Endothelial cell of umbilical vein (primary cell): ENCODE data around the gene EYS. TPM values are rescaled to one million over a fixed set of nuclear protein-coding genes. Genes with fewer than 3 reads are reported as not detected.

Experiments used
- BruUV-seq: library from RNA; stranded (reverse); fragments of 400-500 nt; replicated peaks from 2 replicates; lab custom pipeline; 2021; lab: Mats Ljungman, UMichigan
- CTCF ChIA-PET: fragments of 300-600, 350-600 bp; sonication (Branson Sonifier 250); formaldehyde crosslinking; loops from one replicate; lab custom pipeline; 2021; ENCODE audit warnings: antibody characterized with exemption, inconsistent platforms; lab: Charles Lee
- POLR2A ChIA-PET: fragments of 300-600, 350-600 bp; sonication (Branson Sonifier 250); formaldehyde crosslinking; loops from one replicate; lab custom pipeline; 2021; ENCODE audit warnings: antibody characterized with exemption, inconsistent platforms; lab: Charles Lee
- DNase-seq: peaks from one replicate; pipeline ENCODE4 v3.0.0-alpha.2; 2011; ENCODE audit warnings: low read depth, low spot score
- FAIRE-seq: peaks from 2 replicates; lab custom pipeline; 2011; peaks lifted over from hg19 to GRCh38; lab: Jason Lieb, UNC
- H2AFZ ChIP-seq: 2 replicates; pipeline ENCODE4 v1.6.0; 2012; ENCODE audit warnings: low read depth, low read length, control low read depth, inconsistent platforms
- H3K27ac ChIP-seq: 2 replicates; pipeline ENCODE4 v1.5.1; 2011; ENCODE audit warnings: low read depth, mild to moderate bottlenecking, control low read depth, low read length, moderate library complexity; ENCODE audit not compliant: insufficient read depth
- H3K27me3 ChIP-seq, 2 experiments: 2 replicates each; pipeline versions ENCODE4 v1.6.0 to v1.6.1; 2011; ENCODE audit warnings: low read length in 2 of 2, mixed read lengths in 1 of 2; ENCODE audit not compliant: control insufficient read depth in 2 of 2, insufficient read depth in 2 of 2
- H3K36me3 ChIP-seq, 2 experiments: 2 replicates in 1 of 2; 3 replicates in 1 of 2; pipeline ENCODE4 v1.5.1; 2011; ENCODE audit warnings: low read length in 2 of 2, mild to moderate bottlenecking in 1 of 2, moderate library complexity in 1 of 2; ENCODE audit not compliant: control insufficient read depth in 2 of 2, insufficient read depth in 2 of 2; ENCODE audit errors: extremely low read depth in 1 of 2
- H3K4me1 ChIP-seq: 3 replicates; pipeline ENCODE4 v1.5.1; 2011; ENCODE audit warnings: mild to moderate bottlenecking, low read length; ENCODE audit not compliant: control insufficient read depth, insufficient read depth; ENCODE audit errors: extremely low read depth
- H3K4me2 ChIP-seq: 2 replicates; pipeline ENCODE4 v1.6.1; 2011; ENCODE audit warnings: low read length, control low read depth, mixed read lengths; ENCODE audit not compliant: insufficient read depth
- H3K4me3 ChIP-seq, 3 experiments: fragments of 200-600 bp in 1 of 3; sonication (generic), shearing (Covaris generic) in 1 of 3; replicated peaks in 1 of 3; 2 replicates each; pipeline ENCODE4 v1.5.1; 2011 to 2016; ENCODE audit warnings: control low read depth in 3 of 3, low read length in 3 of 3, mild to moderate bottlenecking in 2 of 3, inconsistent platforms in 1 of 3, low read depth in 1 of 3, moderate library complexity in 1 of 3; ENCODE audit not compliant: insufficient read depth in 1 of 3
- H3K79me2 ChIP-seq: 2 replicates; pipeline ENCODE4 v1.6.0; 2012; ENCODE audit warnings: low read length, inconsistent platforms; ENCODE audit not compliant: control insufficient read depth, insufficient read depth
- H3K9ac ChIP-seq: replicated peaks from 2 replicates; pipeline ENCODE3; 2011; ENCODE audit warnings: low read length, control low read depth; ENCODE audit not compliant: insufficient read depth; ENCODE audit errors: extremely low read depth
- H3K9me1 ChIP-seq: replicated peaks from 3 replicates; pipeline ENCODE4 v1.6.0; 2011; ENCODE audit warnings: mild to moderate bottlenecking, low read length; ENCODE audit not compliant: control insufficient read depth, insufficient read depth; ENCODE audit errors: extremely low read depth
- H3K9me3 ChIP-seq: replicated peaks from 2 replicates; pipeline ENCODE4 v1.5.1; 2012; ENCODE audit warnings: low read length, inconsistent platforms; ENCODE audit not compliant: control insufficient read depth, insufficient read depth
- H4K20me1 ChIP-seq: replicated peaks from 2 replicates; pipeline ENCODE3; 2011; ENCODE audit warnings: mild to moderate bottlenecking, low read length; ENCODE audit not compliant: control insufficient read depth, insufficient read depth; ENCODE audit errors: extremely low read depth
- CTCF ChIP-seq, 2 donors: IDR thresholded peaks; 1 replicate in 1 of 2; 2 replicates in 1 of 2; pipeline ENCODE4 v1.5.1; 2011; ENCODE audit warnings: low read length in 2 of 2, mild to moderate bottlenecking in 2 of 2, moderate library complexity in 2 of 2, control low read depth in 1 of 2, inconsistent platforms in 1 of 2, low read depth in 1 of 2; ENCODE audit not compliant: insufficient read depth in 1 of 2; ENCODE audit errors: extremely low read depth in 1 of 2
- EZH2 ChIP-seq: IDR thresholded peaks from 2 replicates; pipeline ENCODE4 v1.6.1; 2012; ENCODE audit warnings: borderline replicate concordance, low read depth, mild to moderate bottlenecking, moderate library complexity, low read length, inconsistent platforms; ENCODE audit not compliant: severe bottlenecking
- FOS ChIP-seq: IDR thresholded peaks from 2 replicates; pipeline ENCODE4 v1.6.1; 2011; ENCODE audit warnings: mild to moderate bottlenecking, low read length, moderate library complexity, borderline replicate concordance; ENCODE audit not compliant: insufficient read depth
- GATA2 ChIP-seq: IDR thresholded peaks from 2 replicates; pipeline ENCODE4 v1.7.0; 2011; ENCODE audit warnings: low read depth, mild to moderate bottlenecking, moderate library complexity, mixed read lengths, low read length; ENCODE audit not compliant: insufficient read length, insufficient read depth
- JUN ChIP-seq: IDR thresholded peaks from 2 replicates; pipeline ENCODE4 v1.6.1; 2011; ENCODE audit warnings: borderline replicate concordance, low read depth; ENCODE audit not compliant: insufficient read length, insufficient read depth
- MAX ChIP-seq: IDR thresholded peaks from 2 replicates; pipeline ENCODE4 v1.6.1; 2011; ENCODE audit not compliant: insufficient read depth, insufficient read length
- MYC ChIP-seq: IDR thresholded peaks from one replicate; pipeline ENCODE4 v1.6.1; 2011; ENCODE audit warnings: mild to moderate bottlenecking, low read depth, low read length
- POLR2A ChIP-seq: IDR thresholded peaks from 2 replicates; pipeline ENCODE4 v1.6.1; 2012; ENCODE audit warnings: low read depth, mild to moderate bottlenecking, control low read depth, low read length
- POLR2AphosphoS5 ChIP-seq: IDR thresholded peaks from 2 replicates; pipeline ENCODE4 v1.6.1; 2012; ENCODE audit warnings: low read depth, mild to moderate bottlenecking, control low read depth, low read length, moderate library complexity; ENCODE audit not compliant: insufficient read depth
- dilution Hi-C: fragments of 300-500 bp; cut with MboI; formaldehyde crosslinking; loops from one replicate; pipeline ENCODE4 v1.15.0; 2019; ENCODE audit warnings: low sequenced_read_pairs; ENCODE audit not compliant: extremely low pct_ligation_motif_present
- intact Hi-C: fragments of 100-400 bp; cut with micrococcal nuclease; formaldehyde crosslinking; loops from one replicate; pipeline ENCODE4 v1.10.0; 2022
- polyA plus RNA-seq, 4 experiments: library from polyadenylated mRNA; depleted of rRNA in 3 of 4; stranded (reverse) in 3 of 4; unstranded in 1 of 4; fragments of >200 nt; gene quantifications; 2 replicates each; pipeline versions ENCODE4 v1.2.1 to v1.2.3, GENCODE V29; 2011 to 2012; ENCODE audit warnings: missing spikeins in 1 of 4
- total RNA-seq: library from RNA; stranded (reverse); gene quantifications from 2 replicates; pipeline ENCODE4 v1.2.3, GENCODE V29; 2021

EYS gene
- total and polyA plus RNA-seq, 2 donors (not counting 3 experiments of a cell fraction or from before 2014, with no cell fraction given) = 0.01 to 0.27 TPM

- Histone ChIP-seq H3K9ac (no peak overlapping the region), H3K4me3 (no peak overlapping the region), H3K4me2 (no peak overlapping the region), H3K27me3 (no peaks in the 10 kb centered on the region), H3K9me1 (no peaks in the 10 kb centered on the region), H3K79me2 (no peaks in the 10 kb centered on the region), H2AFZ (no peak overlapping the region), H3K4me1 (no peaks in the 10 kb centered on the region), H4K20me1 (no peaks in the 10 kb centered on the region), H3K36me3 (no peaks in the 10 kb centered on the region), H3K27ac (no peak overlapping the region), H3K9me3 (no peaks in the 10 kb centered on the region)
- DNase-seq (no peak), FAIRE-seq (no peak)
- intact Hi-C loops (no loop called here), dilution Hi-C loops (no loop called here)
- no peak for TF ChIP-seq JUN
- TF ChIP-seq CTCF (IDR thresholded peaks at IDR 0.05; ENCODE audit: extremely low read depth in 1 of 2, insufficient read depth in 1 of 2, low read depth in 1 of 2, low read length in 2 of 2) = no peak
- no peak for TF ChIP-seq GATA2
- TF ChIP-seq FOS = no peak
- no peak for TF ChIP-seq POLR2AphosphoS5
- no peak for TF ChIP-seq MAX
- TF ChIP-seq POLR2A = no peak
- no peak for TF ChIP-seq MYC
- TF ChIP-seq EZH2 = no peak
- BruUV-seq = no TSS peak
- CTCF ChIA-PET = no interaction called here
- POLR2A ChIA-PET = no interaction called here
These were observed 201.3 kb downstream of the EYS start for GRCh38 chr6:65505736-65506135.
